Gastrocnemius medialis (tissue), 4 donors: ENCODE data around the gene IGSF21. TPM values are rescaled to one million over a fixed set of nuclear protein-coding genes. Genes with fewer than 3 reads are reported as not detected.

Source experiments
- ATAC-seq, 2 donors: fragments of 150-250 bp; one replicate each; pipeline ENCODE4 v1.9.1; 2016
- DNase-seq, 2 donors: peaks; one replicate each; pipeline ENCODE4 v3.0.0-alpha.2; 2019
- H3K27ac ChIP-seq, 4 donors: fragments of 200-600 bp; sonication (generic); 1 replicate in 1 of 4; 2 replicates in 3 of 4; pipeline ENCODE4 v1.5.1; 2016 to 2018; ENCODE audit warnings: mild to moderate bottlenecking in 2 of 4, moderate library complexity in 1 of 4
- H3K27me3 ChIP-seq, 3 donors: fragments of 200-600 bp; sonication (generic) in 2 of 3; 1 replicate in 1 of 3; 2 replicates in 2 of 3; pipeline versions ENCODE4 v1.5.1 to v1.6.0; 2016 to 2019; ENCODE audit warnings: mild to moderate bottlenecking in 1 of 3, moderate library complexity in 1 of 3
- H3K36me3 ChIP-seq, 2 donors: fragments of 200-600 bp; sonication (generic) in 1 of 2; one replicate each; pipeline ENCODE4 v1.5.1; 2017 to 2018
- H3K4me1 ChIP-seq, 2 donors: fragments of 200-600 bp; sonication (generic) in 1 of 2; one replicate each; pipeline ENCODE4 v1.5.1; 2016 to 2017; ENCODE audit warnings: mild to moderate bottlenecking in 2 of 2
- H3K4me3 ChIP-seq, 4 donors: fragments of 200-600 bp; sonication (generic) in 3 of 4; 1 replicate in 1 of 4; 2 replicates in 3 of 4; pipeline ENCODE4 v1.5.1; 2016 to 2019; ENCODE audit warnings: mild to moderate bottlenecking in 2 of 4
- H3K9me3 ChIP-seq, 3 donors: fragments of 200-600 bp; sonication (generic) in 2 of 3; 1 replicate in 1 of 3; 2 replicates in 2 of 3; pipeline ENCODE4 v1.5.1; 2016 to 2019
- POLR2A ChIP-seq, 2 donors: fragments of 450-650 bp; IDR thresholded peaks; one replicate each; pipeline ENCODE4 v1.6.1; 2017; ENCODE audit warnings: antibody characterized with exemption in 2 of 2, mild to moderate bottlenecking in 2 of 2, moderate library complexity in 2 of 2
- in situ Hi-C, 4 donors: fragments of 200-750 bp; cut with MboI; loops; one replicate each; pipeline versions ENCODE4 v1.15.0 to v1.8.0; 2017; ENCODE audit warnings: low sequenced_read_pairs in 4 of 4
- intact Hi-C: fragments of 100-400 bp; cut with DNase I; formaldehyde crosslinking; loops from one replicate; pipeline ENCODE4 v1.15.1; 2023; ENCODE audit warnings: low total_unique reads
- total RNA-seq, 4 donors: library from RNA; depleted of rRNA; stranded (reverse); fragments of >200 nt; gene quantifications; one replicate each; pipeline versions ENCODE4 v1.1.0 to v1.2.3, GENCODE V29; 2016
- TF ChIP-seq, protein P1 (sequence below), 5 experiments: fragments of 450-650 bp in 3 of 5; fragments of 200-600 bp in 2 of 5; sonication (generic) in 2 of 5; IDR thresholded peaks in 4 of 5; conservative IDR thresholded peaks in 1 of 5; 1 replicate in 4 of 5; 2 replicates in 1 of 5; pipeline ENCODE4 v1.5.1; 2016 to 2019; ENCODE audit warnings: antibody characterized with exemption in 5 of 5, mild to moderate bottlenecking in 3 of 5, moderate library complexity in 3 of 5

Gene IGSF21
- total RNA-seq, 4 donors from 2014 or later, result 0.32 to 0.66 (median 0.53) TPM

DNA sequence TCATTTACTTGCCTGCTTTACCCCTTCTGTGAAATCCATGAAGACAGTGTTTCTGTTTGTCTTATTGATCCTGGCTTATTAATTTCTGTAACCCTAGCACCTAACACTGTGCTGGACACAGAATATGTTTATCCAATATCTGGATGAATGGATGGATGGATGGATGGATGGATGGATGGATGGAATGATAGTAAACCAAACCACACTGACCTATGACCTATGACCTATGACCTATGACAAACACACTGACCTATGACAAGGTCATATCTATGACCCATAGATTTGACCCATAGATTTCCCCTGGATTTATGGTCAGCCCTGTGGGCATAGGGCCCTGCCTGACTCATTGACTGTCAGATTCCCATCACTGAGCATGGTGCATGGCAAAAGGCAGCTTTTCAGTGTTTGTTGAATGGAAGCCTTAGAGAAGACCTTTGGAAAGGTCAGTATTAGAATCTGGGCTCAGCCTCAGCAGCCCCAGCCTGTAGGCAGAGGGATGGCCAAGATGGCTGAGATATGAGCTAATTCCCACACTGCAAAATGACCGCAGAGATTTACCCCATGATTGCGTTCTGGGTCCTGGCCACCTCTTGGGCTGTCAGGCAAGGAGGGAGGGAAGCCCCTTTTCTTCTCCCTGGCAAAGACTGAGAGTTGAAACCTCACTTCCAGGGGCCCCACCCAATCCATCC, 24.6 kb downstream of the IGSF21 start:
- intact Hi-C loops, result no loop called here
- peaks cover 0 to 9% (median 4%) of the 10 kb centered on the region in 3 donors for H3K27me3 ChIP-seq

DNA sequence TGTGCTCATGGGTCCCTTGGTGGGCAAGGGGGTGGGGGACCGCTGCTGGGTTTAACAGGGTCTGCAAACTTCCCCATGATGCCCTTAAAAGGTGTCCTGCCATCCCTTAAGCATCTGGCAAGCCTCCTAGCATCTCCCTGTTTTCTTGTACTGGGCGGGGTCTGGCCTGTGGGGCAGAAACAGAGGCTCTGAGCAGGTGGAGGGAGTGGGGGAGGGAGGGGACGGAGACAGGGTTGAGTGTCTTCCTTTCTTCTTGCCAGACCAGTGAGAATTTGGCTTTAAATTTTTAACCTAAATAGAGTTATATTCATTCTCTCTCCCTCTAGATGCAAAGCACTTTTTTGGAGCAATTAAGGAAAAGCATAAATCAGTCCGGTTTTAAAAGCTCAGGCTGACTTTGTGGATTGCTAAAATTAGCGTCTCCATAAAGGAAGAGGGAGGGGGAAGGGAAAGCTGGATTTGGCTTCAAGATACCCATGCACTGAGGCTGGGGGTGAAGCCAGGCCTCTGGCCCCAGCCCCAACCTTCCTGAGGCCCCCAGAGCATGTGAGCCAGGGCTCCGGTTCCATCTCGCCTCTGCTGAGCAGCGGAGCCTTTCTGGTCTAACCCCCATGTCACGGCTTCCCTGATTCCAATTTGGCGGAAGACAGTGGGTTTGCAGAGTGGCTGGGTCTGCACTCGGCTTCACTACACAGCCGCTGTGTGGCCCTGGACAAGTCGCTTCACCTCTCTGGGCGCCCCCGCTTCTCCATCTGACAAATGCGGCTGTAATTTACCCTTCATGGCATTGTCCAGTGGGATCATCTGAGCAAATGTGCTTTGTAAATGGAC, 25.3 kb downstream of the IGSF21 start:
- Histone ChIP-seq H3K27ac (no peak overlapping the region), H3K4me3 (no peak overlapping the region), H3K9me3 (no peaks in the 10 kb centered on the region), H3K4me1 (no peaks in the 10 kb centered on the region), H3K36me3 (no peaks in the 10 kb centered on the region), H3K27me3 (peaks cover 0 to 15% (median 4%) of the 10 kb centered on the region in 3 donors)
- in situ Hi-C loops (no loop called here), intact Hi-C loops (no loop called here)
- ATAC-seq, result no peak
- TF ChIP-seq, protein P1, sequence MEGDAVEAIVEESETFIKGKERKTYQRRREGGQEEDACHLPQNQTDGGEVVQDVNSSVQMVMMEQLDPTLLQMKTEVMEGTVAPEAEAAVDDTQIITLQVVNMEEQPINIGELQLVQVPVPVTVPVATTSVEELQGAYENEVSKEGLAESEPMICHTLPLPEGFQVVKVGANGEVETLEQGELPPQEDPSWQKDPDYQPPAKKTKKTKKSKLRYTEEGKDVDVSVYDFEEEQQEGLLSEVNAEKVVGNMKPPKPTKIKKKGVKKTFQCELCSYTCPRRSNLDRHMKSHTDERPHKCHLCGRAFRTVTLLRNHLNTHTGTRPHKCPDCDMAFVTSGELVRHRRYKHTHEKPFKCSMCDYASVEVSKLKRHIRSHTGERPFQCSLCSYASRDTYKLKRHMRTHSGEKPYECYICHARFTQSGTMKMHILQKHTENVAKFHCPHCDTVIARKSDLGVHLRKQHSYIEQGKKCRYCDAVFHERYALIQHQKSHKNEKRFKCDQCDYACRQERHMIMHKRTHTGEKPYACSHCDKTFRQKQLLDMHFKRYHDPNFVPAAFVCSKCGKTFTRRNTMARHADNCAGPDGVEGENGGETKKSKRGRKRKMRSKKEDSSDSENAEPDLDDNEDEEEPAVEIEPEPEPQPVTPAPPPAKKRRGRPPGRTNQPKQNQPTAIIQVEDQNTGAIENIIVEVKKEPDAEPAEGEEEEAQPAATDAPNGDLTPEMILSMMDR (IDR thresholded peaks at IDR 0.05 in 4 of 5, conservative IDR thresholded peaks at IDR 0.05 in 1 of 5), result no peak
- no peak for TF ChIP-seq POLR2A (IDR thresholded peaks at IDR 0.05)
- DNase-seq, result no peak

More for the DNA sequence above, 24.6 kb downstream of the IGSF21 start:
- Histone ChIP-seq H3K9me3 (no peaks in the 10 kb centered on the region), H3K27ac (no peak overlapping the region), H3K4me3 (no peak overlapping the region), H3K36me3 (no peaks in the 10 kb centered on the region), H3K4me1 (no peaks in the 10 kb centered on the region)
- DNase-seq (no peak), ATAC-seq (no peak)
- TF ChIP-seq, protein P1 (IDR thresholded peaks at IDR 0.05 in 4 of 5, conservative IDR thresholded peaks at IDR 0.05 in 1 of 5), result no peak
- no peak for TF ChIP-seq POLR2A (IDR thresholded peaks at IDR 0.05)
- in situ Hi-C loops, result no loop called here

- Histone ChIP-seq H3K36me3 (no peaks in the 10 kb centered on the region), H3K27me3 (peaks cover 0 to 20% (median 4%) of the 10 kb centered on the region in 3 donors), H3K9me3 (no peaks in the 10 kb centered on the region), H3K27ac (no peak overlapping the region), H3K4me1 (no peaks in the 10 kb centered on the region), H3K4me3 (no peak overlapping the region)
- in situ Hi-C loops, result no loop called here
- TF ChIP-seq POLR2A (IDR thresholded peaks at IDR 0.05), result no peak
- TF ChIP-seq, protein P1 (IDR thresholded peaks at IDR 0.05 in 4 of 5, conservative IDR thresholded peaks at IDR 0.05 in 1 of 5), result no peak
- ATAC-seq (no peak), DNase-seq (no peak)
- intact Hi-C loops, result no loop called here
These were observed 26.9 kb downstream of the IGSF21 start for GRCh38 chr1:18134324-18135046.

GRCh38 chr1:18137759-18138345, 30.3 kb downstream of the IGSF21 start:
- in situ Hi-C loops, result no loop called here
- ATAC-seq (no peak), DNase-seq (no peak)
- H3K36me3 ChIP-seq, result no peaks in the 10 kb centered on the region
- H3K27me3 ChIP-seq, result peaks cover 0 to 15% (median 0%) of the 10 kb centered on the region in 3 donors
- H3K9me3 ChIP-seq, result no peaks in the 10 kb centered on the region
- H3K4me3 ChIP-seq, result no peak overlapping the region
- no peak overlapping the region for H3K27ac ChIP-seq
- intact Hi-C loops, result no loop called here
- no peak for TF ChIP-seq POLR2A (IDR thresholded peaks at IDR 0.05)
- TF ChIP-seq, protein P1 (IDR thresholded peaks at IDR 0.05 in 4 of 5, conservative IDR thresholded peaks at IDR 0.05 in 1 of 5), result no peak
- no peaks in the 10 kb centered on the region for H3K4me1 ChIP-seq
